Measurements from ENCODE around the gene ASB18.

ASB18 gene

GRCh38 chr2:236261452-236261851 is 2.8 kb downstream of the ASB18 start:
- H3K79me2 ChIP-seq (ENCODE audit: low read length), result no peaks in the 10 kb centered on the region

DNA sequence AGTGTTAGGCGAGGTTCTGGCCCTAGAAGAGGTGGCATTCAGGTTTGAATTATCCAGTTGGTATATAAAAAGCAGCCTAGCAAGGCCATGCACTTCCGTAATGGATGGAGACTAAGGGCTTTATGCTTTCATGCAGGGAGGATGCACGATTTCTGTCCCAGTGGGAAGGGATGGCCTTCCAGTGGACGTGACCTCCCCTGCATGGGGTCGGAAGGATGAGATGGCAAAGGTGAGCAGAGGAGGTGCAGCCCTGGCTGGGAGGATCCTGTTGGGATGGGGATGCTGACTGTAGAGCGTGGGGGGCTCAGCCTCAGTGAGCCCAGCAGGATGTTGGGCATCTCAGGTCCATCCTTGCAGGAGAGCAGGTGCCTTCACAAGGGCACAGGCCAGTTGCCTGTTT is 4.8 kb downstream of the ASB18 start:
- Histone ChIP-seq H3K79me2 (ENCODE audit: low read length) (no peaks in the 10 kb centered on the region), H3K36me3 (replicated peaks; ENCODE audit: low read depth, low read length) (no peaks in the 10 kb centered on the region), H3K27ac (ENCODE audit: low read length) (no peak overlapping the region), H4K20me1 (ENCODE audit: insufficient read depth, low read length) (no peaks in the 10 kb centered on the region), H3K9me3 (ENCODE audit: insufficient read depth, low read length) (no peaks in the 10 kb centered on the region), H3K4me2 (ENCODE audit: low read length) (no peak overlapping the region), H3K4me1 (ENCODE audit: low read length) (no peaks in the 10 kb centered on the region), H2AFZ (ENCODE audit: low read depth, low read length) (no peak overlapping the region), H3K27me3 (ENCODE audit: low read depth, low read length) (no peaks in the 10 kb centered on the region), H3K4me3 (ENCODE audit: low read length) (no peak overlapping the region), H3K9ac (ENCODE audit: low read length) (no peak overlapping the region)
- no peak for TF ChIP-seq EZH2phosphoT487 (IDR thresholded peaks at IDR 0.05; ENCODE audit: low read depth)
- TF ChIP-seq, protein P1, sequence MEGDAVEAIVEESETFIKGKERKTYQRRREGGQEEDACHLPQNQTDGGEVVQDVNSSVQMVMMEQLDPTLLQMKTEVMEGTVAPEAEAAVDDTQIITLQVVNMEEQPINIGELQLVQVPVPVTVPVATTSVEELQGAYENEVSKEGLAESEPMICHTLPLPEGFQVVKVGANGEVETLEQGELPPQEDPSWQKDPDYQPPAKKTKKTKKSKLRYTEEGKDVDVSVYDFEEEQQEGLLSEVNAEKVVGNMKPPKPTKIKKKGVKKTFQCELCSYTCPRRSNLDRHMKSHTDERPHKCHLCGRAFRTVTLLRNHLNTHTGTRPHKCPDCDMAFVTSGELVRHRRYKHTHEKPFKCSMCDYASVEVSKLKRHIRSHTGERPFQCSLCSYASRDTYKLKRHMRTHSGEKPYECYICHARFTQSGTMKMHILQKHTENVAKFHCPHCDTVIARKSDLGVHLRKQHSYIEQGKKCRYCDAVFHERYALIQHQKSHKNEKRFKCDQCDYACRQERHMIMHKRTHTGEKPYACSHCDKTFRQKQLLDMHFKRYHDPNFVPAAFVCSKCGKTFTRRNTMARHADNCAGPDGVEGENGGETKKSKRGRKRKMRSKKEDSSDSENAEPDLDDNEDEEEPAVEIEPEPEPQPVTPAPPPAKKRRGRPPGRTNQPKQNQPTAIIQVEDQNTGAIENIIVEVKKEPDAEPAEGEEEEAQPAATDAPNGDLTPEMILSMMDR (IDR thresholded peaks at IDR 0.05; ENCODE audit: low read depth, low read length), result no peak

More at GRCh38 chr2:236261452-236261851, 2.8 kb downstream of the ASB18 start:
- TF ChIP-seq, protein P1 (IDR thresholded peaks at IDR 0.05; ENCODE audit: low read depth, low read length), result no peak
- no peak for TF ChIP-seq EZH2phosphoT487 (IDR thresholded peaks at IDR 0.05; ENCODE audit: low read depth)
- Histone ChIP-seq H3K4me3 (ENCODE audit: low read length) (no peak overlapping the region), H3K27me3 (ENCODE audit: low read depth, low read length) (no peaks in the 10 kb centered on the region), H2AFZ (ENCODE audit: low read depth, low read length) (no peak overlapping the region), H3K9me3 (ENCODE audit: insufficient read depth, low read length) (no peaks in the 10 kb centered on the region), H3K4me2 (ENCODE audit: low read length) (no peak overlapping the region), H3K4me1 (ENCODE audit: low read length) (no peaks in the 10 kb centered on the region), H4K20me1 (ENCODE audit: insufficient read depth, low read length) (no peaks in the 10 kb centered on the region), H3K36me3 (replicated peaks; ENCODE audit: low read depth, low read length) (no peaks in the 10 kb centered on the region), H3K27ac (ENCODE audit: low read length) (no peak overlapping the region), H3K9ac (ENCODE audit: low read length) (no peak overlapping the region)

DNA sequence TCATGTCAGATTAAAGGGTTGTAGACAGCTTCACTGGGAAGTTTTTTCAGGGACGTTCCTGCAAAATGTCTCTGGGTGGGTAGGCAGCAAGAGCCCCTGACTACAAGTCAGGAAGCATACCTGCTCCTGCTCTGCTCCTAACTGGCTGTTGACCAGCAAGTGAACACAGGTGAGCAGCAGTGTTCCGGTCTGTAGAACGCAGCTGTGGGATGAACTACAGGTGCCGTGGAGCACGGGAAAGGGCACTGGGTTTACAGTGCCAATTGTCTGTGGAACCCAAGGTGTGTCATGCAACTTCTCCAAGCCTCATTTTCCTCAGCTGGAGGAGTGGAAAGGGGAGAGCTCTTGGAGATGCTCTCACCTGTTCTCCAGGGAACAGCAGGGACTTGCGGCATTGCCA is 6.6 kb downstream of the ASB18 start:
- no peak for TF ChIP-seq EZH2phosphoT487 (IDR thresholded peaks at IDR 0.05; ENCODE audit: low read depth)
- TF ChIP-seq, protein P1 (IDR thresholded peaks at IDR 0.05; ENCODE audit: low read depth, low read length), result no peak
- Histone ChIP-seq H3K4me1 (ENCODE audit: low read length) (no peaks in the 10 kb centered on the region), H3K4me3 (ENCODE audit: low read length) (no peak overlapping the region), H4K20me1 (ENCODE audit: insufficient read depth, low read length) (no peaks in the 10 kb centered on the region), H2AFZ (ENCODE audit: low read depth, low read length) (no peak overlapping the region), H3K4me2 (ENCODE audit: low read length) (no peak overlapping the region), H3K36me3 (replicated peaks; ENCODE audit: low read depth, low read length) (no peaks in the 10 kb centered on the region), H3K9ac (ENCODE audit: low read length) (no peak overlapping the region), H3K79me2 (ENCODE audit: low read length) (no peaks in the 10 kb centered on the region), H3K9me3 (ENCODE audit: insufficient read depth, low read length) (no peaks in the 10 kb centered on the region), H3K27me3 (ENCODE audit: low read depth, low read length) (no peaks in the 10 kb centered on the region), H3K27ac (ENCODE audit: low read length) (no peak overlapping the region)

DNA sequence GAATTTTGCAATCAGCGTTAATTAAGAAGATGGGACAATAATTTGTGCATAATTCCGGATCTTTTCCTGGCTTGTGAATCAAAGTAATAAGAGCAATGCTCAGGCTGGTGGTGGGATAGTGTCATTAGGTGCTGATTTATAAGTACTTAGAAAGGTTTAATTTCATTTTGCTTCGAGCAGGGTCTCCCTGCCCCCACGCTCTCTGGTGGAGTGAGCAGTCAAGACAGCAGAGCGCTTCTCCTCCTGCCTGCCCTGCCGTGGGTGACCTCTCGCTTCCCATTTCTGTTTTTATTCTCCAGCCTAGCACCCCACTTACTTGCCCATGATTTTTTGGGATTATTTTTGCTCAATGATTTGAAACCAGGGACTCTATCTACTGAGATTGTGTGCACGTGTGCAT is 7.1 kb downstream of the ASB18 start:
- no peaks in the 10 kb centered on the region for H4K20me1 ChIP-seq (ENCODE audit: insufficient read depth, low read length)
- TF ChIP-seq, protein P1 (IDR thresholded peaks at IDR 0.05; ENCODE audit: low read depth, low read length), result no peak
- no peak for TF ChIP-seq EZH2phosphoT487 (IDR thresholded peaks at IDR 0.05; ENCODE audit: low read depth)
- H3K9ac ChIP-seq (ENCODE audit: low read length), result no peak overlapping the region
- no peak overlapping the region for H3K27ac ChIP-seq (ENCODE audit: low read length)
- no peaks in the 10 kb centered on the region for H3K36me3 ChIP-seq (replicated peaks; ENCODE audit: low read depth, low read length)
- no peak overlapping the region for H2AFZ ChIP-seq (ENCODE audit: low read depth, low read length)
- H3K4me2 ChIP-seq (ENCODE audit: low read length), result no peak overlapping the region
- H3K9me3 ChIP-seq (ENCODE audit: insufficient read depth, low read length), result no peaks in the 10 kb centered on the region
- H3K79me2 ChIP-seq (ENCODE audit: low read length), result no peaks in the 10 kb centered on the region
- no peak overlapping the region for H3K4me3 ChIP-seq (ENCODE audit: low read length)
- no peaks in the 10 kb centered on the region for H3K4me1 ChIP-seq (ENCODE audit: low read length)
- no peaks in the 10 kb centered on the region for H3K27me3 ChIP-seq (ENCODE audit: low read depth, low read length)

All from OCI-LY3 (cell line).